Measurements from ENCODE around the gene AK3.

The AK3 gene

GRCh38 chr9:4701526-4701925, 39.5 kb downstream of the AK3 start:
- H2AFZ ChIP-seq (ENCODE audit: low read depth, low read length) = no peak overlapping the region
- H3K4me2 ChIP-seq (ENCODE audit: insufficient read depth, low read length) = no peak overlapping the region
- TF ChIP-seq EZH2 (IDR thresholded peaks at IDR 0.05; ENCODE audit: borderline replicate concordance, low read depth, low read length, severe bottlenecking) (no peak), CTCF (IDR thresholded peaks at IDR 0.05; ENCODE audit: borderline replicate concordance, extremely low read depth, low read length, poor library complexity, severe bottlenecking) (no peak)
- no peak overlapping the region for H3K9ac ChIP-seq (ENCODE audit: low read depth, low read length)
- H3K27ac ChIP-seq (ENCODE audit: low read length) = no peak overlapping the region
- no peak overlapping the region for H3K4me3 ChIP-seq (ENCODE audit: low read depth in 1 of 2, low read length in 2 of 2)
- no peaks in the 10 kb centered on the region for H3K4me1 ChIP-seq (ENCODE audit: insufficient read depth, low read length)
- H3K36me3 ChIP-seq (ENCODE audit: insufficient read depth, low read length) = peaks cover 59% of the 10 kb centered on the region
- no peaks in the 10 kb centered on the region for H3K9me3 ChIP-seq (ENCODE audit: insufficient read depth, low read length, severe bottlenecking)
- no peak for ATAC-seq (ENCODE audit: insufficient read depth, low read depth)
- 0 out of 2 replicates have a peak, but pooled peaks cover under 1% of the 10 kb centered on the region for H3K79me2 ChIP-seq (ENCODE audit: insufficient read depth, low read length)
- H4K20me1 ChIP-seq (ENCODE audit: insufficient read depth, low read length) = no peaks in the 10 kb centered on the region
- H3K27me3 ChIP-seq (ENCODE audit: insufficient read depth, low read length, poor library complexity) = no peaks in the 10 kb centered on the region
- DNase-seq = no peak

GRCh38 chr9:4700932-4701331, 40.1 kb downstream of the AK3 start:
- Histone ChIP-seq H3K9ac (ENCODE audit: low read depth, low read length) (no peak overlapping the region), H3K4me2 (ENCODE audit: insufficient read depth, low read length) (no peak overlapping the region), H3K4me3 (ENCODE audit: low read depth in 1 of 2, low read length in 2 of 2) (no peak overlapping the region), H3K4me1 (ENCODE audit: insufficient read depth, low read length) (no peaks in the 10 kb centered on the region), H4K20me1 (ENCODE audit: insufficient read depth, low read length) (no peaks in the 10 kb centered on the region), H3K79me2 (ENCODE audit: insufficient read depth, low read length) (0 out of 2 replicates have a peak, but pooled peaks cover 3% of the 10 kb centered on the region), H3K27ac (ENCODE audit: low read length) (no peak overlapping the region), H3K9me3 (ENCODE audit: insufficient read depth, low read length, severe bottlenecking) (no peaks in the 10 kb centered on the region), H3K27me3 (ENCODE audit: insufficient read depth, low read length, poor library complexity) (no peaks in the 10 kb centered on the region), H2AFZ (ENCODE audit: low read depth, low read length) (no peak overlapping the region), H3K36me3 (ENCODE audit: insufficient read depth, low read length) (peaks cover 55% of the 10 kb centered on the region)
- DNase-seq (no peak), ATAC-seq (ENCODE audit: insufficient read depth, low read depth) (no peak)
- no peak for TF ChIP-seq EZH2 (IDR thresholded peaks at IDR 0.05; ENCODE audit: borderline replicate concordance, low read depth, low read length, severe bottlenecking)
- TF ChIP-seq CTCF (IDR thresholded peaks at IDR 0.05; ENCODE audit: borderline replicate concordance, extremely low read depth, low read length, poor library complexity, severe bottlenecking) = no peak

GRCh38 chr9:4700091-4700490, 40.9 kb downstream of the AK3 start:
- no peak for TF ChIP-seq EZH2 (IDR thresholded peaks at IDR 0.05; ENCODE audit: borderline replicate concordance, low read depth, low read length, severe bottlenecking)
- no peak for TF ChIP-seq CTCF (IDR thresholded peaks at IDR 0.05; ENCODE audit: borderline replicate concordance, extremely low read depth, low read length, poor library complexity, severe bottlenecking)
- Histone ChIP-seq H3K79me2 (ENCODE audit: insufficient read depth, low read length) (0 out of 2 replicates have a peak, but pooled peaks cover 4% of the 10 kb centered on the region), H3K4me2 (ENCODE audit: insufficient read depth, low read length) (no peak overlapping the region), H3K27ac (ENCODE audit: low read length) (no peak overlapping the region), H3K4me3 (ENCODE audit: low read depth in 1 of 2, low read length in 2 of 2) (no peak overlapping the region), H2AFZ (ENCODE audit: low read depth, low read length) (no peak overlapping the region), H4K20me1 (ENCODE audit: insufficient read depth, low read length) (no peaks in the 10 kb centered on the region), H3K27me3 (ENCODE audit: insufficient read depth, low read length, poor library complexity) (no peaks in the 10 kb centered on the region), H3K9ac (ENCODE audit: low read depth, low read length) (no peak overlapping the region), H3K9me3 (ENCODE audit: insufficient read depth, low read length, severe bottlenecking) (no peaks in the 10 kb centered on the region), H3K36me3 (ENCODE audit: insufficient read depth, low read length) (peaks cover 53% of the 10 kb centered on the region), H3K4me1 (ENCODE audit: insufficient read depth, low read length) (no peaks in the 10 kb centered on the region)
- no peak for ATAC-seq (ENCODE audit: insufficient read depth, low read depth)
- DNase-seq = no peak

GRCh38 chr9:4691795-4692194, 49.2 kb downstream of the AK3 start:
- no peak overlapping the region for H3K4me2 ChIP-seq (ENCODE audit: insufficient read depth, low read length)
- H2AFZ ChIP-seq (ENCODE audit: low read depth, low read length) = no peak overlapping the region
- H3K27ac ChIP-seq (ENCODE audit: low read length) = no peak overlapping the region
- H3K9me3 ChIP-seq (ENCODE audit: insufficient read depth, low read length, severe bottlenecking) = no peaks in the 10 kb centered on the region
- no peaks in the 10 kb centered on the region for H3K4me1 ChIP-seq (ENCODE audit: insufficient read depth, low read length)
- no peak for ATAC-seq (ENCODE audit: insufficient read depth, low read depth)
- H3K79me2 ChIP-seq (ENCODE audit: insufficient read depth, low read length) = peaks cover 22% of the 10 kb centered on the region
- TF ChIP-seq EZH2 (IDR thresholded peaks at IDR 0.05; ENCODE audit: borderline replicate concordance, low read depth, low read length, severe bottlenecking) (no peak), CTCF (IDR thresholded peaks at IDR 0.05; ENCODE audit: borderline replicate concordance, extremely low read depth, low read length, poor library complexity, severe bottlenecking) (no peak)
- H3K4me3 ChIP-seq (ENCODE audit: low read depth in 1 of 2, low read length in 2 of 2) = no peak overlapping the region
- DNase-seq = no peak
- H4K20me1 ChIP-seq (ENCODE audit: insufficient read depth, low read length) = no peaks in the 10 kb centered on the region; the same call in 1 of the 2 replicates
- H3K9ac ChIP-seq (ENCODE audit: low read depth, low read length) = no peak overlapping the region
- no peaks in the 10 kb centered on the region for H3K27me3 ChIP-seq (ENCODE audit: insufficient read depth, low read length, poor library complexity)
- peaks cover 32% of the 10 kb centered on the region for H3K36me3 ChIP-seq (ENCODE audit: insufficient read depth, low read length)
